Hematopoietic multipotent progenitor cell treated with erythropoietin and hydrocortisone succinate and interleukin-3 and kit ligand, for 15 days (in vitro differentiated cells): ENCODE data around the gene ZNF831.
A peak's percentile ranks its signal among the peaks of the same experiment; 100 is the strongest.

ENCODE experiments used
- DNase-seq: peaks from one replicate; pipeline ENCODE4 v3.0.0-alpha.2; 2015; ENCODE audit warnings: low spot score

The ZNF831 gene

DNA sequence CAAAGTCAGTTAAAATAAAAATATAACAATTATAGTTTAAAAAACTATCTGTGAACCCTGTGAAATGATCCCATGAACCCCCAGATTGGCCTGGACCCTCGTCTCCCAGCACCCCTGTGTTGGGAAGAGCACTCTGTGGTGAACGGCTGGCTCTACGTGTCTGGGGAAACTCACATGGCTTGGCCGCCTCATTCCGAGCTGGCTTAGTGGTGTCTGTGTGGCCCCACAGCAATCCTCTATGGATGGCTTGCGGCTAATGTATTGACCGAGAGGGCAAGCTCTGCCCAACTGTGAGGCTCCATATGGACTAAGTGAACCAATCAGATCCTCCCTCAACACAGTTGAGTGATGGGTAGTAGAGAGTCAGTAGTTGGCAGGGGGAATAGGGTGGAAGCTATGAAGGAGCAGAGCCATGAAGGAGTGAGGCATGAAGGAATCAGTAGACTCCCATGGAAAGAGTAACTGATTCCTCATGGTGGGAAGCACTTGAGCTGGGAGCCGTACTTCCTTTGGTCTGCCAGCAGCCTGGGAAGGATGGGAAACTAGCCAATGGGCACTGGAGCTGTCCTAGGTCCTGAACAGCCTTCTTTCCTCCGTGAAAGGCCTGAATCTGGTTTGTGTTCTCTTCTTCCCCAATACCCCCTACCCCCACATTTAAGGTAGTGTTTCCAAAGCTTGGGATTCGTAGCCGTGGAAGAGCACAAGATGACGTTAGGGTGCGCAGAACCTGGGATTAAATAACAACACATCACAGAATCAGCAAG, 21.6 kb upstream of the ZNF831 start:
- DNase-seq, result no peak

GRCh38 chr20:59143326-59143725, 20.3 kb upstream of the ZNF831 start:
- no peak for DNase-seq

DNA sequence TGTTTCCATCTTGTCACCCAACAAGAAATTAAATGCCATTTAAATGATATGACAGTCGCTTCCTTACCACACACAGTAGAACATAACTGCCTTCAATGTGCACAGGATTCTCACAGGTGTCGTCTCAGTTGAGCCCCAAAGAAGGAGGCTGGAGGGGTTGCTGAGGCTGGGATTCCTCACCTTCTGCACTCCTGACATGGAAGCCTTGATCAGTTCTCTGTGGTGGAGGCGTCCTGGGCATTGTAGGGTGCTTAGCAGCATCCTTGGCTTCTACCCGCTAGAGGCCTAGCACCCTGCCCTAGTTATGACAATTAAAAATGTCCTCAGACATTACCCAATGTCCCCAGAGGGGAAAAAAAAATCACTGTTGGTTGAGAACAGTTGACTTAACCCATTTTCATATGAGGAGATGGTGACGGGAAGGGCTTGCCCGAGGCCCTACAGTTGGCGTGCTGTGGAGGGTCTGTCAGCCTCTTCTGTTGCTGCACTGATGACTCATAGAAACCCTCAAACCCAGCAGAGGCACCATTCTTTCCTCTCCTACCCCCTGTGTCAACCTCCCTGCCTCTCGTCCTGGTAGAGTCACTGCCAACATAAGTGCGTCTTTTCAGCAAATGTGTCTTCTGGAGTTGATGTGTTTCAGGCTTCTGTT, 19.3 kb upstream of the ZNF831 start:
- no peak for DNase-seq

- no peak for DNase-seq
Measured at GRCh38 chr20:59144831-59145196, 18.8 kb upstream of the ZNF831 start.

GRCh38 chr20:59145247-59145923, 18.2 kb upstream of the ZNF831 start:
- no peak for DNase-seq

DNA sequence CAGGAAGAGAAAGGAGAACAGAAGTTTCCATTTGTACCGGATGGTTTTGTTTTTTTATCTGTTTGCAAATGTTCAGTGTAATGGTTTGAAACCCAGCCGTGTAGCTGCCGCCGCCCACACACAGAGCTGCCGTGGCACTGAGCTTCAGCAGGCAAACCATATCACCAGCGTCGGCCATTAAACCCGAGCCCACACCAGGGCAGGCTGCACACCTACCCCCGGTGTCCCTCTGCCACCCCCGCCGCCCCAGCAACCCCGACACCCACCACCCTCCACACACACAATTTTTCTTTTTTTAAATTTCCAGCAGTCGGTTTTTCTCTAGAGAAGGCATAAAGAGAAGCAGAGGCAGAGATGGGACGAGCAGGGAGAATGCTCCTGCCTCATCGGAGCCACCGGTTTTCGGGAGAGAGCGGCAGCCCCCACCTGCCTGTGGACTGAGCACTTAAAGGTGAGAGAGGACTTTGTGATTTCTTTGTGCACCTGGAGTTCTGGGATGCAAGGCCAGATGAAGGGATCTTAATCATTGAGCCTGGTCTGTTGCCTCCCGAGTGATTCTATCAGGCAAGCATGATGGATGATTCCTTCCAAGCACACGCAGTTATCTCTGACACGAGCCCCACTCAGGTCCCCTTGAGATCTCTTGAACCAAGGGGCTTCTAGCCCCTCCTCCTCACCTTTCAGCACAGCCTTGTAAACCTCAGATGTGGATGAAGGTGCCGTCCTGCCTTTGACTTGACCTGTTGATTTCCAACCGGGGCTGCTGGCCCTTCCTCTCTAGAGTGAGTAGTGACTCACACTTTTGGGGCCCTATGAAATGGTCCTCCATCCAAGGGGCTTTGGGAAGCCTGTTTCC, 17.5 kb upstream of the ZNF831 start:
- DNase-seq, result no peak

- no peak for DNase-seq
Measured at GRCh38 chr20:59146780-59147565, 16.6 kb upstream of the ZNF831 start.

- no peak for DNase-seq
Measured at GRCh38 chr20:59147586-59147985, 16.0 kb upstream of the ZNF831 start.

DNA sequence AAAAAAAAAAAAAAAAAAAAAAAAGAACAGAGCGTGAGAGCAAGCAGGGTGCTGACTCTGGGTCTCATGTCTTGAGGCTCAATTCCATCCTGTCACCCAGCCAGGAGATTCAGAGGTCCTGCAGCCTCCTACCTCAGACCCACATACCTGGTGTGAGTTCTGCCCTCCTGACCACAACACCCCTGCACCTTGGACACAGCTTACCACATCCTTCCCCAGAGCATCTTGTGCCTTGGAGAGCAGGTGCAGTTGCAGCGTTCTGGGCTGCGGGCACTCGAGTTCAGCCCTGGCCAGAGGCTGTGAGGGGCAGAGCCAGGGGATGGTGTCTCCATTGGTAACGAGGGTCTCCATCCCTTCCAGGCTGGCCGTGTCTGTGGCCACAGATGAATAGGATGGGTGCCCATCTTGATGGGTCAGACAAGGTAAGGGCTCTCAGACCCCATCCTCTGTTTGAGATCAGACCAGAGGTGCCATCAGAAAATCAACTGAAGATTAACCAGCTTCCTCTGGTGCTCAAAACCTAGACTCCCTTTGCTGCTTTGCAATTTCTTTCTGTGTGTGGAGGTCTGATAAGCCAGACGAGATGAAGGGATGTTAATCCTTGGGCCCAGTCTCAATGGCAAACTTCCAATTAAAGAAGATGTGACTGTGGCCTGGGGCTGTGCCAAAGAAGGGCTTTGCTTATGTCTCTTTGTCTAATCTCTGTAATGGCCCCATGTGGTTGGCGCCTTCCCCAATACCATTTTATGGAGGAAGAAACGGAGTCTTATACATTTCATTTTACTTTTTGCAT, 14.7 kb upstream of the ZNF831 start:
- DNase-seq, result peak; percentile 21

- no peak for DNase-seq
Measured at GRCh38 chr20:59149678-59150504, 13.7 kb upstream of the ZNF831 start.

DNA sequence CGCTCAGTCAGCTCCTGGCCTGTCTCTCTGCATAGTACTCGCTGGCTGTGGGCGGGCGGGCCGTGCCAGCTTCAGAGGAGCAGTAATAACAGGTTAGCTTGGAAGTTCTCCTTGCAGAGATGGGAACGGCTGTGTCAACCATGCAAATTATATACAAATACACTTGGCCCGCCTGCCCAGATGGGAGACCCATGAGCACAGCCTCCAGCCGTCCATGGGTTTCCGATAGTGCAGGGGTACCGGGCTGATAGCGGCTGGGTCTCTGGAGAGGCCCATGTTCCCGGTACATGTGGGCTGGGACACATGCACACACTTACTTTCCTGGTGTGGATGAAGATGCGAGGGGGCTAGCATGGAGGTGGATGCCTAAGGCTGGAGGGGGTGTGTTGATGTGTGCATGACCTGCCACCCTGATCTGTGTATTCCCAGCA, 12.8 kb upstream of the ZNF831 start:
- DNase-seq, result no peak

DNA sequence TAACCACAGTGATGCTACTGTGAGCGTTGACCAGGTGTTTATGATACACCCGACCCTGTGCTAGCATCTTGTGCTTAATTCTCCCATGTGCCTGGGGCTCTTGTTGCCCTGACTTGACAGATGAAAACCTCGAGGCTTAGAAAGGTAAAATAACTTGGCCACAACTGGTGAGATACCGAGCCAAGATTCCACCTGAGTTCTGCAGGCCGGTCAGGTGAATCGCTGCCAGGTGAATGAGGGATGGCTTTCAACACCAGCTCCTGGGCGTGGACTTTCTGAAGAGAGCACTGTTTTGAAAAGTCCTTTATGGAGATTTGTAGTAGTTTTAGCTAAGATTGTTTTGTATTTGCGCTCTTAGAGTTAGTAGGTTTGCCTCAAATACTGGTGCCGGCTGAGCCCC, 12.2 kb upstream of the ZNF831 start:
- DNase-seq, result no peak

DNA sequence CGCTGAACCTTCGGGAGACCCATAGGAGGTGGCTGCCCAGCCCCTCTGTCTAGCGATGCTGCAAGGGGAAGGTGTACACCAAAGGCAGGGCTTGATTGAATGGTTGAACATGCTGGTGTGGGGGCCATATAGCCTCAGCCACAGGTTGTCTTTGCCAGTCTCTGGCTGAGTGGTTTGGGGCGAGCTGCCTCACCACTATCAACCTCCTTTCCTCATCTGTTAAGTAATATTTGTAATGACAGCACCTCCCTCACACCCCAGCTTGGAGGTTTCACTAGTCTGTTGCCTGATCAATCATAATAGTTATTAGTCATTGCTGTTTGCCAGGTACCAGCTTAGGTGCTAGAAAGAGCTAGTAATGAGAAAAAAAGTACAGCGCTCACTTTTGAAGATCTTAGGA, 11.8 kb upstream of the ZNF831 start:
- DNase-seq, result no peak

DNA sequence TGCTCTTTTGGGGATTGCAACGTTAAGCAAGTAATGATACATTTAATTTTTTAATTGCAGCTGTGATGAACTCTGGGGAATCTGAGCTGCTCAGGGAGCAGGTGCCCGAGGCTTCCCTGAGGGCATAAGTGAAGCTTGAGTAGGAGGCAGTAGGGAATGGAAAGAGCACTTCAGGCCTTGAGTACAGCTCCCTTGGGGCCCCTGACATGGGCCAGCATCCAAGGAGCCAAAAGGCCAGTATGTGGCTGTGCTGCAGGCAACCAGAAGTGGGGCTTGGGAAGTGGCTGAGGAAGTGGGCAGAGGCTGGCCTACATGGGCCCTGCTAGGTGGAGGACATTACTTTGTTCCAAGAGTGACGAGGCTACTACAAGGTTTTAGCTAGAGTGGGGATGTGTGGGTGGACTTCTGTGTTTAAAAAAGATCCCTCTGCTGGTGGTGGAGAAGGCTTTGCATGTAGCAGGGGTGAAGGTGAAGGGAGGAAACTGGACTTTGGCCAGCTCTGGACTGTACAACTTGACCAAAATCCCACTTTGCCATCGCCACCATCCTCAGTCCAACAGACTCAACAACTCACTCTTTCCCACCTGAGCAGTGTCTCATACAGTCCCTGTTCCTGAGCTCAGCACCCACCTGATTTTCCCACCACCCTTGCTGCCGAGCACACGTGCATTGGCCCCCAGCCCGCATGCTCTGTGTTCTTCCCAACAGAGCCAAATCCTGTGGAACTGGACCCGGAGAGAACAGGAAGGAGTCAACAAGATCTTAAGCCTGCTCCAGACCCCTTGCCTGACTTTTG, 10.9 kb upstream of the ZNF831 start:
- no peak for DNase-seq

- DNase-seq, result no peak
Measured at GRCh38 chr20:59153355-59153681, 10.3 kb upstream of the ZNF831 start.

GRCh38 chr20:59153832-59154231, 9.8 kb upstream of the ZNF831 start:
- no peak for DNase-seq

DNA sequence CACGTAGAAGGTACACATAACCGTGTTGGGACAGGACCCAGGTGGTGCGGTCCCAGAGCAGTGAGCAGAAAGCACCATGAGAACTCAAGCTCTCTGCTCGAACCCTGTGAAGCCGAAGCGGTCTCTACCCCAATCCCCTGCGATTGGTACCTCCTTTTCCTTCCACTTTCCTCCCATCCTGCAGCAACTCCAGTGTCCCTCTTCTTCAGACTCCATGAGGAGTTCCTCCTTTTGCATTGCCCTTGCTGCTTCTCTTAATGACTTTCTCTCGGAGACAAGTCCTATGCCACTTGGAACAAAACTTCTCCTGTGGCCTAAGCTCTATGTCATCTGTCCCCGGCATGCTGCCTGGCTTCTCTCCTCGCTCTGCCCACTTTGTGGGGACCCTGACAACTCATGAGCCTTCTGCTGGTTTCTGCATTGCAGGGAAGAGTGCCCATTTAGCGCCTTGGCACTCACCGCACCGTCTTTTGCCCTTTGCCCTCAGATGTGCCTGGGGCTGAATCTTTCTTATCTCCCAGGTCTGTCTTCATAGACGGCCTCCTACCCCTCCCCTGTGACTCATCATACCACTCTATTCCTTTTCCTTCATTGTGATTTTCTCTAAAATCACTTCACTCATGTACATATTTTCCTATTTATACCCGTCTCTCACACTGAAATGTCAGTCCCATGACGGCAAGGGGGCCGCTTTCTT, 9.2 kb upstream of the ZNF831 start:
- DNase-seq, result no peak

GRCh38 chr20:59157064-59157463, 6.6 kb upstream of the ZNF831 start:
- no peak for DNase-seq

DNA sequence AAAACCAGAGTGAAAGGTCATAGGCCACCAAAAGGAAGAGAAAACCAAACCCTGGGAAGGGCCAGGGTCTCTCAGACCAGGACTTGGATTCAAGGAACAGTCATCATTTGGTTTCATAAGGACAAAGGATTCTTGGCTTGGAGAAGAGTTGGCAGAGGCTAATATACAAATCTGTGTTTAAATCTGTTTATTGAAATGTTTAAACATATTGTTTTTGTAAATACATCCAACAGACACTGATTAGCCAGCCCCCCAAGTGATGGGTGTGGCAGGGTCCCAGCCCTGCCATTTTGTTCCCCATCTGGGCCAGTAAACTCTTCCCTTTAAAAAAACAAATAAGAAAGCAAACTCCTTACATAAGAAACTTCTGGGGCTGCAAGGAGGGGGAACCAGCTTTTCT, 6.1 kb upstream of the ZNF831 start:
- DNase-seq, result no peak
